Measurements from ENCODE around the gene DES.
"Not testable (repeated sequence)": the region's sequence is repeated elsewhere in the genome, so short reads cannot be mapped to it uniquely, and the experiment has no call there.

Gene DES

DNA sequence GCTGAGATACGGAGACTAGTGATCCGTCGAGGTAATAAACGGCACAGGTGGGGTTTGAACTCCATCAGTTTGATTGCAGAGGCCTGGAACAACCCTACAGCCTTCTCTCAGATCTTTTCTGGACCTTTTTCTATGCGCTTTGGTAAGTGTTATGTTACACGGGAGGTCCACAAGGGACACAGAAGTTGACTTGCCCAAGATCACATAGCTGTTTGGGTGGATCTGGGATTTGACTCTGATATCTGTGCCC is 29.3 kb upstream of the DES start:
- no peak for TF ChIP-seq ZNF274 (IDR thresholded peaks at IDR 0.05; ENCODE audit: low read depth, low read length)

DNA sequence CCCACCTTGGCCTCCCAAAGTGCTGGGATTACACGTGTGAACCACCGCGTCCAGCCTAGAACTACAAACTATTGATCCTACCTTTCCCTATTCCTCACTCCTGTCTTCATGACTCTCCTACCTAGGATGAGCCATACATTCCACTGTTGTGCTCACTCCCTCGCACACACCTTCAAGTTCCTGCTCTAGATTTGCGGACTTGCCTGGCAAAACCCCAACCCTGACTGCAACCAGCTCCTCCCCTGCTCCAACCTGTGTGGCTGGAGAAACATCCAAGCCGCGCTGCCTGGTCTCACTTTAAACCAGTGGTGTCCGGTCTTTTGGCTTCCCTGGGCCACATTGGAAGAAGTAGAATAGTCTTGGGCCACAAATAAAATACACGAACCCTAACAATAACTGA is 25.4 kb upstream of the DES start:
- no peak for TF ChIP-seq ZNF274 (IDR thresholded peaks at IDR 0.05; ENCODE audit: low read depth, low read length)
- H3K4me3 ChIP-seq (ENCODE audit: low read length) = no peak overlapping the region

More for the DNA sequence above, 29.3 kb upstream of the DES start:
- peak overlapping the region; percentile 68; the same call in 1 of the 2 replicates for H3K4me3 ChIP-seq (ENCODE audit: low read length)

GRCh38 chr2:219395056-219395455 is 23.1 kb upstream of the DES start:
- not testable (repeated sequence) for H3K4me3 ChIP-seq (ENCODE audit: low read length)

DNA sequence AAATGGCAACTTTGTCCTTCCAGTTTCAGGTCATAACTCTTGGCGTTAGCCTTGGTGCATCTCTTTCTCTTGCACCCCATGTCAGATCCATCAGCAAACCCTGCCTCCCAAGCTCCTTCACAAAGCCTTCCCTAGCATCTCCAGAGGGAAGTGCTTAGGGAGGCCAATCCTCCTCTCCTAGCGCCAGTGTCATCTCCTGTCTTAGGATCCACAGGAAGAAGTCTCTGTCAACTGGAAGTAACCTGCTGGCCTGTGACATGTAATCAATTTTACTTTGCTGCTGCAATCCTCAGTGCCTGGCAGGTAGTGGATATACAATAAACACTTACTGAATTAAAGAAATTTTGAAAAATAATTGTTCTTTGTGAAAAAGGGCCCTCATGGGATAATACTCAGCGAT is 22.6 kb upstream of the DES start:
- no peak overlapping the region for H3K4me3 ChIP-seq (ENCODE audit: low read length)

GRCh38 chr2:219396863-219397457 is 21.2 kb upstream of the DES start:
- no peak overlapping the region for H3K4me3 ChIP-seq (ENCODE audit: low read length)
- TF ChIP-seq ZNF274 (IDR thresholded peaks at IDR 0.05; ENCODE audit: low read depth, low read length) = no peak

More for the DNA sequence above, 22.6 kb upstream of the DES start:
- TF ChIP-seq ZNF274 (IDR thresholded peaks at IDR 0.05; ENCODE audit: low read depth, low read length) = no peak

GRCh38 chr2:219398721-219399363 is 19.3 kb upstream of the DES start:
- no peak overlapping the region for H3K4me3 ChIP-seq (ENCODE audit: low read length)
- no peak for TF ChIP-seq ZNF274 (IDR thresholded peaks at IDR 0.05; ENCODE audit: low read depth, low read length)

- TF ChIP-seq ZNF274 (IDR thresholded peaks at IDR 0.05; ENCODE audit: low read depth, low read length) = no peak
- H3K4me3 ChIP-seq (ENCODE audit: low read length) = no peak overlapping the region
These were observed 18.3 kb upstream of the DES start for GRCh38 chr2:219399716-219400478.

- H3K4me3 ChIP-seq (ENCODE audit: low read length) = no peak overlapping the region
- no peak for TF ChIP-seq ZNF274 (IDR thresholded peaks at IDR 0.05; ENCODE audit: low read depth, low read length)
These were observed 17.6 kb upstream of the DES start for GRCh38 chr2:219400562-219400961.

DNA sequence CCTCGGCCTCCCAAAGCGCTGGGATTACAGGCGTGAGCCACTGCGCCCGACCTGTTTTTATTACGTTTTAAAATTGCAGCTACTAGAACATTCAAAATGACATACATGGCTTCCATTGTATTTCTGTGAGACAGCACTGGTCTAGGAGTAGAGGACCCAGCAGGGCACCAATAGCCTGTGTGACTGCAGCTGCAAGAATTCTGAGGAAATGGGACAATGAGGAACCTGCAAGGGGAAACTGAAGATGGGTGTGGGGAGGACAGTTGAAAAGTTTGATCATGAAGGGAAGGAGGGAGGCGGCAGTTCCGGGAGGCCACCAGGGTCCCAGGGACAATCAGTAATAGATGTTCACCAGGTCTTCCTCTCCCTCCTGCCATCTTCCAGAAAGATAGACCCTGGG is 16.6 kb upstream of the DES start:
- no peak overlapping the region for H3K4me3 ChIP-seq (ENCODE audit: low read length)
- TF ChIP-seq ZNF274 (IDR thresholded peaks at IDR 0.05; ENCODE audit: low read depth, low read length) = no peak

- H3K4me3 ChIP-seq (ENCODE audit: low read length) = no peak overlapping the region
- TF ChIP-seq ZNF274 (IDR thresholded peaks at IDR 0.05; ENCODE audit: low read depth, low read length) = no peak
These were observed 15.3 kb upstream of the DES start for GRCh38 chr2:219402665-219403515.

DNA sequence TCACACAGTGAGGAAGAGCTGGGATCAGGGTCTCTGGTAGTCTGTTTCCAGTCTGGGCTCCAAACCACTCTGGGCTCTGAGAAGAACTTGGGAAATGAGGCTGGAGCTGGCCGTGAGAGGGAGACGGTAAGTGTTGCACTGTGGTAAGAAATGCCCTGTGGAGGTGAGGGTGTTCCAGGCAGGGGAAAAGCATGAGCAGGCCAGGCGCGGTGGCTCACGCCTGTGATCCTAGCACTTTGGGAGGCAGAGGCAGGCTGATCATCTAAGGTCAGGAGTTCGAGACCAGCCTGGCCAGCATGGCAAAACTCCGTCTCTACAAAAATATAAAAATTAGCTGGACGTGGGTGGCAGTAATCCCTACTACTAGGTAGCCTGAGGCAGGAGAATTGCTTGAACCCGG is 14.3 kb upstream of the DES start:
- H3K4me3 ChIP-seq (ENCODE audit: low read length) = no peak overlapping the region
- TF ChIP-seq ZNF274 (IDR thresholded peaks at IDR 0.05; ENCODE audit: low read depth, low read length) = no peak

GRCh38 chr2:219404291-219404910 is 13.8 kb upstream of the DES start:
- H3K4me3 ChIP-seq (ENCODE audit: low read length) = no peak overlapping the region
- TF ChIP-seq ZNF274 (IDR thresholded peaks at IDR 0.05; ENCODE audit: low read depth, low read length) = no peak

DNA sequence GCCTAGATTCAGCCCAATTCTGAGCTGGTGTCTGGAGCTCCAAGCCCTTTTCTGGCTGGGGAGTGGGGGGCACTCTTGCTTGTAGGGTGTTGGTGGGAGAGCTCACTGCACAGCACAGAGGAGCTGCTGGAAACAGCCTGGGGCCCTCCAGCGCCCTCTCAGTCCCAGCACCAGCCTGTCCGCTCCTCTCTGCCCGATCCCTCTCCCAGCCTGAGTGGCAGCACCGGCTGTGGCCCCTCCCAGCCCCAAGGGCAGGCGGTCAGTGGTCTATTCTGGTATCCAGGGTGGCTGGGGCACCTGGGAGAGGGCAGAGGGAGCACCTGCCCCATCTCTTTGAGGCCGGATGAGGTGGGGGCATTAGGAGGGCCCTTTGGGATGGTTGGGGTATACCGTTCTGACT is 13.2 kb upstream of the DES start:
- no peak for TF ChIP-seq ZNF274 (IDR thresholded peaks at IDR 0.05; ENCODE audit: low read depth, low read length)
- H3K4me3 ChIP-seq (ENCODE audit: low read length) = no peak overlapping the region

GRCh38 chr2:219405451-219405850 is 12.7 kb upstream of the DES start:
- no peak overlapping the region for H3K4me3 ChIP-seq (ENCODE audit: low read length)
- no peak for TF ChIP-seq ZNF274 (IDR thresholded peaks at IDR 0.05; ENCODE audit: low read depth, low read length)
